ENCODE data around the gene SNW1.
"Not testable (repeated sequence)": the region's sequence is repeated elsewhere in the genome, so short reads cannot be mapped to it uniquely, and the experiment has no call there.

Gene SNW1

GRCh38 chr14:77760381-77761204 lies at the start of gene SNW1:
SNW1 (minus strand) TSS chr14:77761156; CDS start chr14:77761127, 29 bp downstream.
- DNase-seq: peak; percentile 94 to 95

- DNase-seq: no peak
Observed at GRCh38 chr14:77809011-77809410, 48.1 kb upstream of the SNW1 start.

GRCh38 chr14:77808250-77808649 lies 47.3 kb upstream of the SNW1 start:
- no peak for DNase-seq

- DNase-seq: no peak
Observed at GRCh38 chr14:77805706-77806105, 44.8 kb upstream of the SNW1 start.

- peak in 1 of 2 donors; percentile 10 for DNase-seq
Observed at GRCh38 chr14:77804592-77804991, 43.6 kb upstream of the SNW1 start.

GRCh38 chr14:77800814-77801213 lies 39.9 kb upstream of the SNW1 start:
- DNase-seq: no peak

GRCh38 chr14:77799863-77800730 lies 39.1 kb upstream of the SNW1 start, which contains the start of gene ADCK1:
ADCK1 (plus strand) TSS chr14:77800109; CDS start chr14:77818979, 18,870 bp downstream.
- DNase-seq: peak; percentile 80 to 81

GRCh38 chr14:77799456-77799855 lies 38.5 kb upstream of the SNW1 start:
- DNase-seq: not testable (repeated sequence)

GRCh38 chr14:77794357-77794756 lies 33.4 kb upstream of the SNW1 start:
- no peak for DNase-seq

- DNase-seq: not testable (repeated sequence)
Observed at GRCh38 chr14:77793255-77793654, 32.3 kb upstream of the SNW1 start.

- no peak for DNase-seq
Observed at GRCh38 chr14:77791225-77791600, 30.3 kb upstream of the SNW1 start.

- no peak for DNase-seq
Observed at GRCh38 chr14:77790566-77791224, 29.7 kb upstream of the SNW1 start.

- DNase-seq: no peak
Observed at GRCh38 chr14:77786148-77786547, 25.2 kb upstream of the SNW1 start.

- DNase-seq: no peak
Observed at GRCh38 chr14:77782202-77782601, 21.2 kb upstream of the SNW1 start.

GRCh38 chr14:77773966-77774365 lies 13.0 kb upstream of the SNW1 start:
- not testable (repeated sequence) for DNase-seq

- DNase-seq: not testable (repeated sequence)
Observed at GRCh38 chr14:77768442-77769069, 7.6 kb upstream of the SNW1 start.

- no peak for DNase-seq
Observed at GRCh38 chr14:77763978-77764377, 3.0 kb upstream of the SNW1 start.

GRCh38 chr14:77763316-77763715 lies 2.4 kb upstream of the SNW1 start:
- no peak for DNase-seq

GRCh38 chr14:77761205-77761931 lies 412 bp upstream of the SNW1 start:
- DNase-seq: no peak

- DNase-seq: no peak
Observed at GRCh38 chr14:77752799-77753516, 8.0 kb downstream of the SNW1 start.

GRCh38 chr14:77752266-77752665 lies 8.7 kb downstream of the SNW1 start:
- no peak for DNase-seq
